A673 (cell line): ENCODE data around the gene FDX2. TPM values are rescaled to one million over a fixed set of nuclear protein-coding genes. Genes with fewer than 3 reads are reported as not detected.

Source experiments
- BruUV-seq: library from RNA; stranded (reverse); fragments of 400-500 nt; replicated peaks from 2 replicates; lab custom pipeline; 2021; lab: Mats Ljungman, UMichigan
- CTCF ChIA-PET: fragments of 300-600 bp; sonication (Branson Sonifier 250); formaldehyde crosslinking; loops from one replicate; lab custom pipeline; 2022; ENCODE audit warnings: antibody characterized with exemption; lab: Charles Lee
- POLR2A ChIA-PET: fragments of 300-600 bp; sonication (Branson Sonifier 250); formaldehyde crosslinking; loops from one replicate; lab custom pipeline; 2022; ENCODE audit warnings: antibody characterized with exemption; ENCODE audit not compliant: low non-redundant PET; lab: Charles Lee
- DNase-seq: peaks from one replicate; pipeline ENCODE4 v3.0.0-alpha.2; 2015; ENCODE audit warnings: low spot score
- H3K27ac ChIP-seq: fragments of 200-600 bp; sonication (generic); 2 replicates; pipeline ENCODE4 v1.5.1; 2016; ENCODE audit warnings: mixed run types, low read depth, mild to moderate bottlenecking, mixed read lengths, antibody characterized with exemption, low read length; ENCODE audit not compliant: poor library complexity, severe bottlenecking
- H3K27me3 ChIP-seq: fragments of 200-600 bp; sonication (generic); replicated peaks from 2 replicates; pipeline ENCODE4 v1.6.1; 2017; ENCODE audit warnings: mixed run types, low read depth, mild to moderate bottlenecking, mixed read lengths, antibody characterized with exemption, low read length; ENCODE audit not compliant: insufficient read depth, poor library complexity
- H3K36me3 ChIP-seq: fragments of 200-600 bp; sonication (generic); 2 replicates; pipeline ENCODE4 v1.6.1; 2016; ENCODE audit warnings: mixed run types, mild to moderate bottlenecking, mixed read lengths, antibody characterized with exemption, low read length; ENCODE audit not compliant: insufficient read depth, poor library complexity, severe bottlenecking
- H3K4me1 ChIP-seq: fragments of 200-600 bp; sonication (generic); 2 replicates; pipeline ENCODE4 v1.6.1; 2017; ENCODE audit warnings: mixed run types, mild to moderate bottlenecking, mixed read lengths, antibody characterized with exemption, low read length; ENCODE audit not compliant: insufficient read depth, poor library complexity, severe bottlenecking
- H3K4me3 ChIP-seq: fragments of 200-600 bp; sonication (generic); 2 replicates; pipeline ENCODE4 v1.5.1; 2016; ENCODE audit warnings: low read depth, mixed run types, mild to moderate bottlenecking, mixed read lengths, low read length; ENCODE audit not compliant: poor library complexity, severe bottlenecking
- H3K9me3 ChIP-seq: fragments of 200-600 bp; sonication (generic); 2 replicates; pipeline ENCODE4 v1.6.1; 2016; ENCODE audit warnings: mixed run types, low read depth, mild to moderate bottlenecking, mixed read lengths, antibody characterized with exemption, low read length; ENCODE audit not compliant: poor library complexity, severe bottlenecking
- EZH2 ChIP-seq: fragments of 200-600 bp; sonication (generic); IDR thresholded peaks from 2 replicates; pipeline ENCODE4 v1.6.1; 2017; ENCODE audit warnings: borderline replicate concordance, low read depth, mild to moderate bottlenecking, mixed read lengths, antibody characterized with exemption, low read length; ENCODE audit not compliant: poor library complexity, severe bottlenecking
- intact Hi-C: fragments of 100-400 bp; cut with micrococcal nuclease; formaldehyde crosslinking; loops from one replicate; pipeline ENCODE4 v1.10.0; 2022; ENCODE audit not compliant: unreplicated experiment
- total RNA-seq: library from RNA; stranded (reverse); gene quantifications from 2 replicates; pipeline ENCODE4 v1.2.3, GENCODE V29; 2021
- TF ChIP-seq, protein P1 (sequence below): fragments of 300-800, 200-600 bp; sonication (generic); conservative IDR thresholded peaks from 2 replicates; pipeline ENCODE4 v1.5.1; 2017; ENCODE audit warnings: low read depth, mild to moderate bottlenecking, antibody characterized with exemption, low read length, moderate library complexity, mixed read lengths

FDX2 gene
- total RNA-seq, 1 experiment from 2014 or later: 29.9 TPM

DNA sequence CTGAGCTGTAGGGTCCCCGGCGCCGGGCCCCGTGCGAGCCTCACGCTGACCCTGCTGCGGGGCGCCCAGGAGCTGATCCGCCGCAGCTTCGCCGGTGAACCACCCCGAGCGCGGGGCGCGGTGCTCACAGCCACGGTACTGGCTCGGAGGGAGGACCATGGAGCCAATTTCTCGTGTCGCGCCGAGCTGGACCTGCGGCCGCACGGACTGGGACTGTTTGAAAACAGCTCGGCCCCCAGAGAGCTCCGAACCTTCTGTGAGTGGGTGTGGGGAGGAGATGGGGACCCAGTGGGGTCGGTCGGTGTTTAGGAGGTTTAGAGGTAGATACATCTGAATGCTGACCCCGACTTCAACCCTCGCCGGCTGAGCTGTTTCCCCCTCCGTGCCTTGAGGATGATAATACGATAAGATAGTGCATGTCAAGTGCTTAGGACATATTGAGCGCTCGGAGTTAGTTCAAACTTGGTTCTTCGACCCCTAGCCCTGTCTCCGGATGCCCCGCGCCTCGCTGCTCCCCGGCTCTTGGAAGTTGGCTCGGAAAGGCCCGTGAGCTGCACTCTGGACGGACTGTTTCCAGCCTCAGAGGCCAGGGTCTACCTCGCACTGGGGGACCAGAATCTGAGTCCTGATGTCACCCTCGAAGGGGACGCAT is 24.1 kb downstream of the FDX2 start:
- Histone ChIP-seq H3K27me3 (peaks cover 38% of the 10 kb centered on the region), H3K27ac (no peak overlapping the region), H3K4me3 (peak overlapping the region; percentile 47), H3K9me3 (no peaks in the 10 kb centered on the region), H3K36me3 (no peaks in the 10 kb centered on the region), H3K4me1 (peaks cover 55% of the 10 kb centered on the region)
- CTCF ChIA-PET: interaction anchor here (3.1 kb wide), 1 partner anchor 22 kb away, joined by 15 read pairs; no protein-coding TSS in a partner anchor
- TF ChIP-seq, protein P1, sequence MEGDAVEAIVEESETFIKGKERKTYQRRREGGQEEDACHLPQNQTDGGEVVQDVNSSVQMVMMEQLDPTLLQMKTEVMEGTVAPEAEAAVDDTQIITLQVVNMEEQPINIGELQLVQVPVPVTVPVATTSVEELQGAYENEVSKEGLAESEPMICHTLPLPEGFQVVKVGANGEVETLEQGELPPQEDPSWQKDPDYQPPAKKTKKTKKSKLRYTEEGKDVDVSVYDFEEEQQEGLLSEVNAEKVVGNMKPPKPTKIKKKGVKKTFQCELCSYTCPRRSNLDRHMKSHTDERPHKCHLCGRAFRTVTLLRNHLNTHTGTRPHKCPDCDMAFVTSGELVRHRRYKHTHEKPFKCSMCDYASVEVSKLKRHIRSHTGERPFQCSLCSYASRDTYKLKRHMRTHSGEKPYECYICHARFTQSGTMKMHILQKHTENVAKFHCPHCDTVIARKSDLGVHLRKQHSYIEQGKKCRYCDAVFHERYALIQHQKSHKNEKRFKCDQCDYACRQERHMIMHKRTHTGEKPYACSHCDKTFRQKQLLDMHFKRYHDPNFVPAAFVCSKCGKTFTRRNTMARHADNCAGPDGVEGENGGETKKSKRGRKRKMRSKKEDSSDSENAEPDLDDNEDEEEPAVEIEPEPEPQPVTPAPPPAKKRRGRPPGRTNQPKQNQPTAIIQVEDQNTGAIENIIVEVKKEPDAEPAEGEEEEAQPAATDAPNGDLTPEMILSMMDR: no peak
- TF ChIP-seq EZH2: no peak
- BruUV-seq: no TSS peak
- intact Hi-C loops: no loop called here
- DNase-seq: no peak
- POLR2A ChIA-PET: interaction anchor here (0.6 kb wide), 1 partner anchor 85 kb away, joined by 4 read pairs; no protein-coding TSS in a partner anchor

- POLR2A ChIA-PET: interaction anchor here (0.6 kb wide), 1 partner anchor 85 kb away, joined by 4 read pairs; no protein-coding TSS in a partner anchor
- DNase-seq: peak; percentile 66
Measured at GRCh38 chr19:10290876-10291553, 24.8 kb downstream of the FDX2 start.

DNA sequence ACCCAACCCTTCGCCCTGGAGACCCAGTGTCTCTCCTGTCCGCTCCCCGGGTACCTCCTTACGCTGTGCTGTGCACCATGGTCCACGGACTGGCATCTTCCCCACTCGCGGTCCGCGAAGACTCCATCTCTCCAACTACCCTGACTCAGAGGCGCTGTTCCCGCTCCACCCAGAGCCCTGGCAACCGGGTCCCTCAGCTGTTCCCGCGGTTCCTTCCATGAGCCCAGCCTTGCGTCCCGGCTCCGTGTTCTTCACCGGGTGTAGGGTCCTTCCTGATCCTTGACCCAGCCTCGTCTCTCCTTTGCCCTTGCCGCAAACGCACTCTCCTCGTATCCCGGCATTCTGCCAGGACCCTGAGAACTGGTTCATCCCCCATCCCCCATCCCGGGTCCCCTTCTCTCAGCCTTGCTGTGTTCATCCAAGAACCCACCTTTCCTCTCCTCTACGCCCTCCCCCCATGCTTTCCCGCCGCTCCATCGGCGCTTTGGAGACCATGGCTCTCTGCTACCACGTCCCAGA is 25.4 kb downstream of the FDX2 start:
- H3K36me3 ChIP-seq: no peaks in the 10 kb centered on the region
- H3K4me1 ChIP-seq: peaks cover 60% of the 10 kb centered on the region
- TF ChIP-seq, protein P1: no peak
- TF ChIP-seq EZH2: no peak
- peaks cover 30% of the 10 kb centered on the region for H3K27me3 ChIP-seq
- CTCF ChIA-PET: interaction anchor here (0.6 to 3.1 kb wide), 3 partner anchors 21 to 89 kb away, joined by 5 to 15 read pairs (median 6); no protein-coding TSS in a partner anchor
- H3K27ac ChIP-seq: peak overlapping the region; percentile 15
- H3K4me3 ChIP-seq: peak overlapping the region; percentile 47
- no TSS peak for BruUV-seq
- peak; percentile 41 for DNase-seq
- POLR2A ChIA-PET: no interaction called here
- H3K9me3 ChIP-seq: no peaks in the 10 kb centered on the region
- intact Hi-C loops: no loop called here

More at GRCh38 chr19:10290876-10291553, 24.8 kb downstream of the FDX2 start:
- intact Hi-C loops: no loop called here
- peaks cover 61% of the 10 kb centered on the region for H3K4me1 ChIP-seq
- H3K4me3 ChIP-seq: peak overlapping the region; percentile 47
- no peaks in the 10 kb centered on the region for H3K9me3 ChIP-seq
- peaks cover 36% of the 10 kb centered on the region for H3K27me3 ChIP-seq
- no TSS peak for BruUV-seq
- CTCF ChIA-PET: interaction anchor here (1.6 to 3.1 kb wide), 2 partner anchors 22 to 32 kb away, joined by 6 to 15 read pairs; no protein-coding TSS in a partner anchor
- TF ChIP-seq EZH2: no peak
- TF ChIP-seq, protein P1: no peak
- H3K27ac ChIP-seq: no peak overlapping the region
- H3K36me3 ChIP-seq: no peaks in the 10 kb centered on the region
